Mesothelial cell of epicardium (in vitro differentiated cells): Measurements from ENCODE around the gene PCSK1. TPM values are rescaled to one million over a fixed set of nuclear protein-coding genes. Genes with fewer than 3 reads are reported as not detected.
"Not testable (repeated sequence)": the region's sequence is repeated elsewhere in the genome, so short reads cannot be mapped to it uniquely, and the experiment has no call there.

Experiments
- DNase-seq, 2 experiments: peaks; one replicate each; pipeline ENCODE4 v3.0.0; 2021; ENCODE audit warnings: low spot score in 2 of 2; ENCODE audit not compliant: unreplicated experiment in 2 of 2
- H3K27ac Mint-ChIP-seq: 2 replicates; pipeline ENCODE4 v1.8.0; 2021; ENCODE audit warnings: mixed read lengths
- H3K27me3 Mint-ChIP-seq: 2 replicates; pipeline ENCODE4 v1.8.0; 2021; ENCODE audit warnings: low read depth, mixed read lengths
- H3K36me3 Mint-ChIP-seq: 2 replicates; pipeline ENCODE4 v1.8.0; 2021; ENCODE audit warnings: mixed read lengths
- H3K4me1 Mint-ChIP-seq: 2 replicates; pipeline ENCODE4 v1.8.0; 2021; ENCODE audit warnings: mixed read lengths
- H3K4me3 Mint-ChIP-seq: 2 replicates; pipeline ENCODE4 v1.8.0; 2021; ENCODE audit warnings: mild to moderate bottlenecking, moderate library complexity, mixed read lengths
- H3K9me3 Mint-ChIP-seq: 2 replicates; pipeline ENCODE4 v1.8.0; 2021; ENCODE audit warnings: mixed read lengths
- CTCF ChIP-seq: fragments of 200-600 bp; sonication (generic); IDR thresholded peaks from one replicate; pipeline ENCODE4 v1.5.0; 2021; ENCODE audit warnings: antibody characterized with exemption; ENCODE audit not compliant: unreplicated experiment
- total RNA-seq: library from RNA; stranded (reverse); gene quantifications from 3 replicates; pipeline ENCODE4 v1.2.1, GENCODE V29; 2021

Gene PCSK1
- total RNA-seq, 1 donor from 2014 or later = not detected

GRCh38 chr5:96373381-96373733 lies 59.7 kb downstream of the PCSK1 start:
- TF ChIP-seq CTCF = no peak
- DNase-seq = no peak
- Mint-ChIP-seq H3K9me3 (no peaks in the 10 kb centered on the region), H3K4me1 (no peaks in the 10 kb centered on the region), H3K27ac (no peak overlapping the region), H3K36me3 (no peaks in the 10 kb centered on the region), H3K4me3 (no peak overlapping the region), H3K27me3 (peaks cover 44% of the 10 kb centered on the region)

DNA sequence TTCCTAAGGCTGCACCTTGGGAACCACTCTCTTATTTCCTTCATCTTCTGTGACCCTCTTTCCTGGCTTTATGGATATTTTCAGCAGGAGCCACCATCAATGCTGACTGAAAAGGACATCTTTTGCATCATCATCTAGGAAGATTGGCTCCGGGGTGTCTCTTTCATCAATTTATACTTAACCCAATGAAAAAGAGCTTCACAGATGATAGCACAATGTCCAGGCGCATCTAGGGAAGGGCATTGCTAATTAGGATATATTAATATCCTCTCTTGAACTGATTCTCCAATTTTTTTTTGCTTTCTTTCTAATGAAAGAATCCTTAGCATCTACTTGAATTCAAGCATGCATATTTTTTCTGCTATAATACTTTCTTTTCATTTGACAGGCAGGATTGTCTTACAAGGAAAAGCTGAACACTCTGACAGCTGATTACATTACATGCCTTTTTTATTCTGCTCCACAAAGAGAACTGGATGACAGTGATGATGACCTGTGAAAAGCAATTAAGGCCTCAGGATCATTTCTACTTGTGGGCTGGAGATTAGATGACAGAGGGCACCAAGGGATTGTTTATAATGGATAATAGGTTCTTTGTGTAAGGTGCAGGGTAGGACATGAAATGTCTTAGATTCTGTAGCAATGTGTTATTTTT lies 60.2 kb downstream of the PCSK1 start:
- no peaks in the 10 kb centered on the region for H3K4me1 Mint-ChIP-seq
- no peak overlapping the region for H3K4me3 Mint-ChIP-seq
- H3K36me3 Mint-ChIP-seq = no peaks in the 10 kb centered on the region
- H3K27me3 Mint-ChIP-seq = peaks cover 44% of the 10 kb centered on the region
- no peak overlapping the region for H3K27ac Mint-ChIP-seq
- no peak for TF ChIP-seq CTCF
- no peaks in the 10 kb centered on the region for H3K9me3 Mint-ChIP-seq
- DNase-seq = no peak

- no peaks in the 10 kb centered on the region for H3K36me3 Mint-ChIP-seq
- TF ChIP-seq CTCF = no peak
- H3K27me3 Mint-ChIP-seq = peaks cover 55% of the 10 kb centered on the region
- H3K9me3 Mint-ChIP-seq = peaks cover 5% of the 10 kb centered on the region
- no peaks in the 10 kb centered on the region for H3K4me1 Mint-ChIP-seq
- no peak for DNase-seq
- H3K27ac Mint-ChIP-seq = no peak overlapping the region
- no peak overlapping the region for H3K4me3 Mint-ChIP-seq
Measured at GRCh38 chr5:96370976-96371375, 62.1 kb downstream of the PCSK1 start.

DNA sequence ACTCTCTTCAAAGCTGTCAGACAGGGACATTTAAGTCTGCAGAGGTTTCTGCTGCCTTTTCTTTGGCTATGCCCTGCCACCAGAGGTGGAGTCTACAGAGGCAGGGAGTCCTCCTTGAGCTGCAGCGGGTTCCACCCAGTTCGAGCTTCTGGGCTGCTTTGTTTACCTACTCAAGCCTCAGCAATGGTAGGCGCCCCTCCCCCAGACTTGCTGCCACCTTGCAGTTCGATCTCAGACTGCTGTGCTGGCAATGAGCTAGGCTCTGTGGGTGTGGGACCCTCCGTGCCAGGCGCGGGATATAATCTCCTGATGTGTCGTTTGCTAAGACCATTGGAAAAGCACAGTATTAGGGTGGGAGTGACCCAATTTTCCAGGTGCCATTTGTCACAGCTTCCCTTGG lies 65.7 kb downstream of the PCSK1 start:
- not testable (repeated sequence) for H3K36me3 Mint-ChIP-seq, H3K4me3 Mint-ChIP-seq, H3K27ac Mint-ChIP-seq, DNase-seq, H3K9me3 Mint-ChIP-seq, H3K4me1 Mint-ChIP-seq
- H3K27me3 Mint-ChIP-seq = peaks cover 45% of the 10 kb centered on the region

DNA sequence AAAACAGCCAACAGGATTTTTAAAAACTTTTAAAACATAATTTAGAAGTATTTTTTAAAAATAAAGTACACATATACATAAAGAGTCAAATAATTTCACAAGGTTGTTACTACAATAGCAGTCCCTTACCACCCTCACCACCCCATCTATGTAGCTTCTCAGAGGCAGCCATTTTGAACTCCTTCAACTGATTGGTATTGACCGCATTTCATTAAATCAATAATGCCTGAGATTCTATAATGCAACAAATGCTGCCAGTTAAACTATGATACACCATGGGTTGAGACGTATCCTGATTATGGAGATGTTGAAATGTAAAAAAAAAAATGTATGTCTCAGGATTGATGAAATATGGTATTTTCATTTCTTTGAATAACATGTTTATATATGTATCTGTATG lies 78.8 kb downstream of the PCSK1 start:
- Mint-ChIP-seq H3K36me3 (no peaks in the 10 kb centered on the region), H3K4me1 (no peaks in the 10 kb centered on the region), H3K4me3 (no peak overlapping the region), H3K27ac (no peak overlapping the region), H3K9me3 (peaks cover 12% of the 10 kb centered on the region), H3K27me3 (peaks cover 28% of the 10 kb centered on the region)
- TF ChIP-seq CTCF = no peak
- no peak for DNase-seq

DNA sequence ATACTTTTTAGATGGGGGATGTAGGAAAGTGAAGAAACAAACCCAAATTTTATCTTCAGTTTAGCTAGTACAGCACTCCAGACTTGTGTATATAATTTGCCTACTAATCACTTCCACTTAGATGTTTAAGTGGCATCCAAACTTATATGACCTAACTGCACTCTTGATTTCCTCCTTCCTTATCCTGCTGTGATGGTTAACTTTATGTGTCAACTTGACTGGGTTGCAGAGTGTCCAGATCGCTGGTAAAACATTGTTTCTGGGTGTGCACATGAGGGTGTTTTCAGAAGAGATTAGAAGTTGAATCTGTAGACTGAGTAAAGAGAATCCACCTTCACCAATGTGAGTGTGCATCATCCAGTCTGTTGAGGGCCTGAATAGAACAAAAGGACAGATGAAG lies 79.8 kb downstream of the PCSK1 start:
- no peak overlapping the region for H3K4me3 Mint-ChIP-seq
- TF ChIP-seq CTCF = no peak
- H3K9me3 Mint-ChIP-seq = peaks cover 6% of the 10 kb centered on the region
- H3K36me3 Mint-ChIP-seq = no peaks in the 10 kb centered on the region
- no peaks in the 10 kb centered on the region for H3K4me1 Mint-ChIP-seq
- DNase-seq = no peak
- no peak overlapping the region for H3K27ac Mint-ChIP-seq
- peaks cover 18% of the 10 kb centered on the region for H3K27me3 Mint-ChIP-seq
